ENCODE data around the gene CSN3.

DNA sequence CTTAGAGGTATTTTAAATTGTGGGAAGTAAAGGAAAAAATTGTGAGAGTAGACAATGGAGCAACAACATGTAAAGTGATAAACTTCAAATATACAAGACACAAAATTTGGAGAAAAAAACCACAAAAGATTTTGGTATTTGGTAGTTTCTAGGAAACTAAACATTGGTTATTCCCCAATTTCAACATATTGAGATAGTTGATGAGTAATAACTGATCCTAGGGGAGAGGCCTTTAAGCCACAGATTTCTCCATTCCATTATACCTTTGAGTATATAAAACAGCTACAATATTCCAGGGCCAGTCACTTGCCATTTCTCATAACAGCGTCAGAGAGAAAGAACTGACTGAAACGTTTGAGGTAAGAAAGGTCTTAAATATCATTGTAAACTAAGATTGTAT, 16.6 kb upstream of the CSN3 start, which contains the start of gene FDCSP:
- TF ChIP-seq, protein P1, sequence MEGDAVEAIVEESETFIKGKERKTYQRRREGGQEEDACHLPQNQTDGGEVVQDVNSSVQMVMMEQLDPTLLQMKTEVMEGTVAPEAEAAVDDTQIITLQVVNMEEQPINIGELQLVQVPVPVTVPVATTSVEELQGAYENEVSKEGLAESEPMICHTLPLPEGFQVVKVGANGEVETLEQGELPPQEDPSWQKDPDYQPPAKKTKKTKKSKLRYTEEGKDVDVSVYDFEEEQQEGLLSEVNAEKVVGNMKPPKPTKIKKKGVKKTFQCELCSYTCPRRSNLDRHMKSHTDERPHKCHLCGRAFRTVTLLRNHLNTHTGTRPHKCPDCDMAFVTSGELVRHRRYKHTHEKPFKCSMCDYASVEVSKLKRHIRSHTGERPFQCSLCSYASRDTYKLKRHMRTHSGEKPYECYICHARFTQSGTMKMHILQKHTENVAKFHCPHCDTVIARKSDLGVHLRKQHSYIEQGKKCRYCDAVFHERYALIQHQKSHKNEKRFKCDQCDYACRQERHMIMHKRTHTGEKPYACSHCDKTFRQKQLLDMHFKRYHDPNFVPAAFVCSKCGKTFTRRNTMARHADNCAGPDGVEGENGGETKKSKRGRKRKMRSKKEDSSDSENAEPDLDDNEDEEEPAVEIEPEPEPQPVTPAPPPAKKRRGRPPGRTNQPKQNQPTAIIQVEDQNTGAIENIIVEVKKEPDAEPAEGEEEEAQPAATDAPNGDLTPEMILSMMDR (IDR thresholded peaks at IDR 0.05; ENCODE audit: insufficient read depth, low read length, poor library complexity, severe bottlenecking): no peak
- TF ChIP-seq EZH2phosphoT487 (conservative IDR thresholded peaks at IDR 0.05; ENCODE audit: low read length): no peak

All from SU-DHL-6 (cell line).